ENCODE results near the gene MAML2.
"Not testable (repeated sequence)": the region's sequence is repeated elsewhere in the genome, so short reads cannot be mapped to it uniquely, and the experiment has no call there.

Gene MAML2

GRCh38 chr11:96273507-96273906 is 69.5 kb downstream of the MAML2 start:
- in situ Hi-C loops (cut with MboI; ENCODE audit: low sequenced_read_pairs): no loop called here

- in situ Hi-C loops (cut with MboI; ENCODE audit: low sequenced_read_pairs): no loop called here
Observed at GRCh38 chr11:96272529-96273222, 70.3 kb downstream of the MAML2 start.

GRCh38 chr11:96271777-96272176 is 71.2 kb downstream of the MAML2 start:
- in situ Hi-C loops (cut with MboI; ENCODE audit: low sequenced_read_pairs): no loop called here

- in situ Hi-C loops (cut with MboI; ENCODE audit: low sequenced_read_pairs): not testable (repeated sequence)
Observed at GRCh38 chr11:96271352-96271751, 71.6 kb downstream of the MAML2 start.

GRCh38 chr11:96268527-96268926 is 74.5 kb downstream of the MAML2 start:
- in situ Hi-C loops (cut with MboI; ENCODE audit: low sequenced_read_pairs): not testable (repeated sequence)

GRCh38 chr11:96267496-96268032 is 75.4 kb downstream of the MAML2 start:
- in situ Hi-C loops (cut with MboI; ENCODE audit: low sequenced_read_pairs): no loop called here

- in situ Hi-C loops (cut with MboI; ENCODE audit: low sequenced_read_pairs): no loop called here
Observed at GRCh38 chr11:96267001-96267495, 75.9 kb downstream of the MAML2 start.

GRCh38 chr11:96265972-96266371 is 77.0 kb downstream of the MAML2 start:
- in situ Hi-C loops (cut with MboI; ENCODE audit: low sequenced_read_pairs): no loop called here

GRCh38 chr11:96265220-96265737 is 77.7 kb downstream of the MAML2 start:
- in situ Hi-C loops (cut with MboI; ENCODE audit: low sequenced_read_pairs): no loop called here

GRCh38 chr11:96264364-96264763 is 78.6 kb downstream of the MAML2 start:
- in situ Hi-C loops (cut with MboI; ENCODE audit: low sequenced_read_pairs): no loop called here

- in situ Hi-C loops (cut with MboI; ENCODE audit: low sequenced_read_pairs): no loop called here
Observed at GRCh38 chr11:96263238-96263763, 79.7 kb downstream of the MAML2 start.

GRCh38 chr11:96260532-96260931 is 82.5 kb downstream of the MAML2 start:
- in situ Hi-C loops (cut with MboI; ENCODE audit: low sequenced_read_pairs): no loop called here

- in situ Hi-C loops (cut with MboI; ENCODE audit: low sequenced_read_pairs): no loop called here
Observed at GRCh38 chr11:96260067-96260511, 82.9 kb downstream of the MAML2 start.

GRCh38 chr11:96259134-96259830 is 83.7 kb downstream of the MAML2 start:
- in situ Hi-C loops (cut with MboI; ENCODE audit: low sequenced_read_pairs): no loop called here

GRCh38 chr11:96257972-96258934 is 84.7 kb downstream of the MAML2 start:
- in situ Hi-C loops (cut with MboI; ENCODE audit: low sequenced_read_pairs): no loop called here

GRCh38 chr11:96257036-96257435 is 86.0 kb downstream of the MAML2 start:
- in situ Hi-C loops (cut with MboI; ENCODE audit: low sequenced_read_pairs): no loop called here

- in situ Hi-C loops (cut with MboI; ENCODE audit: low sequenced_read_pairs): no loop called here
Observed at GRCh38 chr11:96256215-96257011, 86.6 kb downstream of the MAML2 start.

GRCh38 chr11:96254854-96255253 is 88.1 kb downstream of the MAML2 start:
- in situ Hi-C loops (cut with MboI; ENCODE audit: low sequenced_read_pairs): no loop called here

GRCh38 chr11:96254087-96254486 is 88.9 kb downstream of the MAML2 start:
- in situ Hi-C loops (cut with MboI; ENCODE audit: low sequenced_read_pairs): no loop called here

All from HL-60/S4 (cell line).